Upper lobe of left lung (tissue), 6 donors: ENCODE data around the gene BPIFB2. TPM values are rescaled to one million over a fixed set of nuclear protein-coding genes. Genes with fewer than 3 reads are reported as not detected.
"Not testable (repeated sequence)": the region's sequence is repeated elsewhere in the genome, so short reads cannot be mapped to it uniquely, and the experiment has no call there.

ENCODE experiments used
- ATAC-seq, 2 donors: fragments of 200-7000 bp; cut with Tn5 transposase; one replicate each; pipeline ENCODE4 v1.9.1; 2022; ENCODE audit warnings: mild to moderate bottlenecking in 2 of 2, moderate library complexity in 2 of 2; ENCODE audit not compliant: low FRiP score in 2 of 2
- DNase-seq, 2 donors: peaks; one replicate each; pipeline ENCODE4 v3.0.0-alpha.2; 2019 to 2020
- H3K27ac ChIP-seq, 4 donors: fragments of 200-600 bp; sonication (generic); one replicate each; pipeline ENCODE4 v1.5.1; 2016 to 2019
- H3K27me3 ChIP-seq, 4 donors: fragments of 200-600 bp; sonication (generic); one replicate each; pipeline ENCODE4 v1.5.1; 2017 to 2019
- H3K36me3 ChIP-seq, 4 donors: fragments of 200-600 bp; sonication (generic); one replicate each; pipeline ENCODE4 v1.5.1; 2016 to 2019
- H3K4me1 ChIP-seq, 4 donors: fragments of 200-600 bp; sonication (generic); one replicate each; pipeline ENCODE4 v1.5.1; 2018 to 2019
- H3K4me3 ChIP-seq, 4 donors: fragments of 200-600 bp; sonication (generic); one replicate each; pipeline ENCODE4 v1.5.1; 2017 to 2019; ENCODE audit warnings: mild to moderate bottlenecking in 2 of 4, moderate library complexity in 1 of 4
- H3K9me3 ChIP-seq, 4 donors: fragments of 200-600 bp; sonication (generic); one replicate each; pipeline ENCODE4 v1.5.1; 2018 to 2019
- EP300 ChIP-seq, 4 donors: sonication (generic); formaldehyde crosslinking; IDR thresholded peaks; one replicate each; pipeline ENCODE4 v1.5.1; 2017; ENCODE audit warnings: antibody characterized with exemption in 4 of 4, control low read depth in 2 of 4
- POLR2A ChIP-seq, 4 donors: fragments of 450-650 bp; IDR thresholded peaks; one replicate each; pipeline ENCODE4 v1.5.1; 2016 to 2017; ENCODE audit warnings: antibody characterized with exemption in 4 of 4, mild to moderate bottlenecking in 2 of 4
- POLR2AphosphoS5 ChIP-seq, 2 donors: sonication (generic); formaldehyde crosslinking; IDR thresholded peaks; one replicate each; pipeline ENCODE4 v1.5.1; 2017; ENCODE audit warnings: antibody characterized with exemption in 2 of 2
- WGBS, 2 donors: methylation state at CpG; one replicate each; pipeline ENCODE4 v1.1.5; 2017 to 2018; 5-methylcytosine and 5-hydroxymethylcytosine counted together
- total RNA-seq, 6 donors: library from RNA; depleted of rRNA in 4 of 6; stranded (reverse); fragments of >200 nt in 4 of 6; gene quantifications; one replicate each; pipeline versions ENCODE4 v1.1.0 to v1.2.1, GENCODE V29; 2016 to 2021
- TF ChIP-seq, protein P1 (sequence below), 6 experiments: fragments of 450-650 bp in 4 of 6; fragments of 200-600 bp in 2 of 6; sonication (generic) in 2 of 6; IDR thresholded peaks; one replicate each; pipeline ENCODE4 v1.5.1; 2016 to 2019; ENCODE audit warnings: antibody characterized with exemption in 6 of 6
- donor health status: DM: no; HTN: no; CAD: no; lungs with moderate emphysema.
- donor health status: DM: no; HTN: yes; CAD: no; lungs with severe emphysema.

The BPIFB2 gene
- total RNA-seq, 6 donors from 2014 or later: 0.23 to 3.1 (median 0.27) TPM; not detected in 3

DNA sequence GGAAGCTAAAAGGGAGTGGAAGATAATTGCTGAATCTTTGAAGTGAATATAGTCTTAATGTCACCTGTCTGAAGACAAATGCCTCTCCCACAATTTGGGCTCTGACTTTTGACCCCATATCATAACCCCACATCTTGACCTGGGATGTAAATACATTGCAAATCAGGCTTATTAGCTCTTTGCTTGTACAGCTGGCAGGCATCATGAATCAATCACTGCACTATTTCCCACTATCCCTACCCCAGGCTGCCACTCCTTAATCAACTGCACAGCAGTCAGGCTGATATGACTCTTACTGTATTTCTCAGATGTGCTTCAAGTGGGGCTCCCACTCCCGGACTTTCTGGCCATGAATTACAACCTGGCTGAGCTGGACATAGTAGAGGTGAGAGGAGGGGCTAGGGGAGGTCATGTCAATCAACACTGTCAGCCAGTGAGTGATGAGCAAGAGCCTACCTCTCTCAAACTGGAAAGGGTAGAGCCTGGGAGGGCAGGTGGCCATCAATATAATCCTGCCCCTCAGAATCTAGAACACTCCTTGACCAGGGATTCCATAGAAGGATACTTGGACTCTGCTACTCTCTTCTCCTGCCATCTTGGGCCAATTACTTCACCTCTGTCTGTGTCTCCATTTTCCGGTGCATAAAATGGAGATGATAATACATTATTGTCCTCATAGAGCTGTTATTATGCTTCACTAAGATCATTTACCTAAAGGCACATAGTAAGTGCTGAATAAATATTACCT is 35.7 kb downstream of the BPIFB2 start:
- H3K9me3 ChIP-seq: peaks cover 0 to 16% (median 7%) of the 10 kb centered on the region in 4 donors
- H3K36me3 ChIP-seq: no peaks in the 10 kb centered on the region
- DNase-seq: no peak
- no peaks in the 10 kb centered on the region for H3K27me3 ChIP-seq
- no peak overlapping the region for H3K4me3 ChIP-seq
- WGBS, 2 donors: 48 to 85% methylated on average over 2 of the region's 2 CpGs
- ATAC-seq: no peak
- H3K4me1 ChIP-seq: no peaks in the 10 kb centered on the region
- TF ChIP-seq, protein P1, sequence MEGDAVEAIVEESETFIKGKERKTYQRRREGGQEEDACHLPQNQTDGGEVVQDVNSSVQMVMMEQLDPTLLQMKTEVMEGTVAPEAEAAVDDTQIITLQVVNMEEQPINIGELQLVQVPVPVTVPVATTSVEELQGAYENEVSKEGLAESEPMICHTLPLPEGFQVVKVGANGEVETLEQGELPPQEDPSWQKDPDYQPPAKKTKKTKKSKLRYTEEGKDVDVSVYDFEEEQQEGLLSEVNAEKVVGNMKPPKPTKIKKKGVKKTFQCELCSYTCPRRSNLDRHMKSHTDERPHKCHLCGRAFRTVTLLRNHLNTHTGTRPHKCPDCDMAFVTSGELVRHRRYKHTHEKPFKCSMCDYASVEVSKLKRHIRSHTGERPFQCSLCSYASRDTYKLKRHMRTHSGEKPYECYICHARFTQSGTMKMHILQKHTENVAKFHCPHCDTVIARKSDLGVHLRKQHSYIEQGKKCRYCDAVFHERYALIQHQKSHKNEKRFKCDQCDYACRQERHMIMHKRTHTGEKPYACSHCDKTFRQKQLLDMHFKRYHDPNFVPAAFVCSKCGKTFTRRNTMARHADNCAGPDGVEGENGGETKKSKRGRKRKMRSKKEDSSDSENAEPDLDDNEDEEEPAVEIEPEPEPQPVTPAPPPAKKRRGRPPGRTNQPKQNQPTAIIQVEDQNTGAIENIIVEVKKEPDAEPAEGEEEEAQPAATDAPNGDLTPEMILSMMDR (IDR thresholded peaks at IDR 0.05): no peak
- TF ChIP-seq POLR2A (IDR thresholded peaks at IDR 0.05): no peak
- no peak for TF ChIP-seq POLR2AphosphoS5 (IDR thresholded peaks at IDR 0.05)
- no peak for TF ChIP-seq EP300 (IDR thresholded peaks at IDR 0.05)
- H3K27ac ChIP-seq: no peak overlapping the region

DNA sequence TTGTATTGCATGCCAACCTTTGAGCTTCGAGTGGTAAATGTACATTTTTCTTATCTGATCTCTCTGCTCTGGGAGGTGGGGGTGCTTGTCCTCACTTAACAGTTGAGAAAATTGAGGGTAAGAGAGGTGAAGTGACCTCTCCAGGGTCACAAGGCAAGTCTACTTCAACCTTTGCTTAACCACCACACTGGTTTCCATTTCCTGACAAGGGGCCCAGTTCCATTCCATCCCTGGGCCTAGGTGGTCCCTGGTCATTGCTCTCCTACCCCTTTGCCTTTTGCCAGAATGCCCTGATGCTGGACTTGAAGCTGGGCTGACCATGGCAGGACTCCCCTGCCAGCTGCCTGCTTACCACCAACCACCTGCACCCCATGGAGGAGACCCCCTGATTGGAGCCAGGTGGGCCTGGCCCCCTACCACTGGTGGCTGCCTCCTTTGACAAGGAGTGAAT is 36.3 kb downstream of the BPIFB2 start:
- Histone ChIP-seq H3K27me3 (no peaks in the 10 kb centered on the region), H3K4me3 (no peak overlapping the region), H3K9me3 (peaks cover 0 to 16% (median 7%) of the 10 kb centered on the region in 4 donors), H3K27ac (no peak overlapping the region), H3K4me1 (no peaks in the 10 kb centered on the region), H3K36me3 (no peaks in the 10 kb centered on the region)
- ATAC-seq: no peak
- no peak for DNase-seq
- TF ChIP-seq POLR2AphosphoS5 (IDR thresholded peaks at IDR 0.05): no peak
- no peak for TF ChIP-seq POLR2A (IDR thresholded peaks at IDR 0.05)
- TF ChIP-seq, protein P1 (IDR thresholded peaks at IDR 0.05): no peak
- no peak for TF ChIP-seq EP300 (IDR thresholded peaks at IDR 0.05)
- 29 to 33% methylated on average over 1 of the region's 1 CpG for WGBS, 2 donors

DNA sequence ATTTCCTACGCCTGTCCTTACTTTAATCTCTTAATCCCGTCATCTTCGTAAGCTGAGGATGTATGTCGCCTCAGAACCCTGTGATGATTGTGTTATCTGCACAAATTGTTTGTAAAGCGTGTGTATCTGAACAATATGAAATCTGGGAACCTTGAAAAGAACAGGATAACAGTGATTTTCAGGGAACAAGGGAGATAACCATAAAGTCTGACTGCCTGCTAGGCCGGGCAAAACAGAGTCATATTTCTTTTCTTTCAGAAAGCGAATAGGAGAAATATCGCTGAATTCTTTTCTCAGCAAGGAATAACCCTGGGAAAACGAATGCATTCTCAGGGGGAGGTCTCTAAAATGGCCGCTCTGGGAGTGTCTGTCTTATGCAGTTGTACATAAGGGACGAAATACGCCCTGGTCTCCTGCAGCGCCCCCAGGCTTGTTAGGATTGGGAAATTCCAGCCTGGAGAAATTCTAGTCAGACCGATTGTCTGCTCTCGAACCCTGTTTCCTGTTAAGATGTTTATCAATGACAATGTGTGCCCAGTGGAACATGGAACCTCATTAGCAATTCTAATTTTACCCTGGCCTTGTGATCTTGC is 37.7 kb downstream of the BPIFB2 start:
- H3K27ac ChIP-seq, ATAC-seq, H3K4me1 ChIP-seq, DNase-seq, H3K36me3 ChIP-seq, H3K4me3 ChIP-seq, H3K27me3 ChIP-seq: not testable (repeated sequence)
- H3K9me3 ChIP-seq: peaks cover 0 to 16% (median 7%) of the 10 kb centered on the region in 4 donors
- 82 to 88% methylated on average over 15 of the region's 15 CpGs for WGBS, 2 donors

DNA sequence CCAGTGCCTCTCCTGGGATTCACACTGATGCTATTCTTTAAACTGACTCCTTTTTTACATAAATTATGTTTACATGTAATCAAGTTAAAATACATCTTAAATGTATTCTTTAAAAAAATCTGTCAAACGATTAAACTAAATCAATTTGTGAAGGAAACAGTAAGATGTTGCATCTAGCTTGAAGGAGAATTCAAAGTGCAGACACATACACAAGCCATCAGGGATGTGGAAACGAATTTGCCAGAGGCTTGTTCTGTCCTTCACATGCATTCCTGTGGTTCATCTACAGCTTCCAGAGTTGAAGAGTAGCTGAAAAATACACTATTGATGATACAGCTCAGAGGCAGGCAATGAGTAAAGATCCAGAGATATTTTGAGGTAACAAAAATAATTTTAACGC is 38.9 kb downstream of the BPIFB2 start:
- Histone ChIP-seq H3K36me3 (no peaks in the 10 kb centered on the region), H3K4me1 (no peaks in the 10 kb centered on the region), H3K27me3 (no peaks in the 10 kb centered on the region), H3K4me3 (no peak overlapping the region), H3K9me3 (peaks cover 0 to 16% (median 7%) of the 10 kb centered on the region in 4 donors), H3K27ac (no peak overlapping the region)
- no peak for DNase-seq
- 74 to 85% methylated on average over 3 of the region's 3 CpGs for WGBS, 2 donors
- TF ChIP-seq POLR2A (IDR thresholded peaks at IDR 0.05): no peak
- TF ChIP-seq, protein P1 (IDR thresholded peaks at IDR 0.05): no peak
- TF ChIP-seq POLR2AphosphoS5 (IDR thresholded peaks at IDR 0.05): no peak
- TF ChIP-seq EP300 (IDR thresholded peaks at IDR 0.05): no peak
- no peak for ATAC-seq

DNA sequence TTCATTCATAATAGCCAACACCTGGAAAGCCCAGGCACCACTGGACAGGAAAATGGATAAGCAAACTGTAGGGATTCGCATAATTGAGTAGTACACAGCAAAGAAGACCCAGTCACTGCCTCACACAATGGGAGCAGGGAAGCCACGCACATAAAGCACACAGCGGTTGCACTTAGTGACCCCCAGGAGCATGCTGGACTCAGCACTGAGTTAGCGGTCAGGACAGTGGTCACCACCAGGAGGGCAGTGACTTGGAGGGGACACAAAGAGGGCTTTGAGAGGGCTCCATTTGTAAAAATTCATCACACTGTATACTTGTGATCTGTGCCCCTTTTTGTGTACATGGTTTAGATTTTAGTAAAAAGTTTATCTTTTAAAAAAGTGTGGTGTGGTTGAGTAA is 43.8 kb downstream of the BPIFB2 start:
- Histone ChIP-seq H3K4me3 (no peak overlapping the region), H3K4me1 (no peaks in the 10 kb centered on the region), H3K27me3 (no peaks in the 10 kb centered on the region), H3K27ac (no peak overlapping the region), H3K9me3 (peaks cover 0 to 2% (median 0%) of the 10 kb centered on the region in 4 donors), H3K36me3 (no peaks in the 10 kb centered on the region)
- TF ChIP-seq, protein P1 (IDR thresholded peaks at IDR 0.05): no peak
- TF ChIP-seq POLR2A (IDR thresholded peaks at IDR 0.05): no peak
- no peak for TF ChIP-seq EP300 (IDR thresholded peaks at IDR 0.05)
- TF ChIP-seq POLR2AphosphoS5 (IDR thresholded peaks at IDR 0.05): no peak
- DNase-seq (no peak), ATAC-seq (no peak)
- WGBS, 2 donors: 53 to 88% methylated on average over 4 of the region's 4 CpGs
